Measurements from ENCODE around the gene SPRTN.

- no peak for TF ChIP-seq POLR2A (IDR thresholded peaks at IDR 0.05)
- TF ChIP-seq CTCF (IDR thresholded peaks at IDR 0.05), result no peak
Observed at GRCh38 chr1:231348442-231348841, 10.3 kb downstream of the SPRTN start.
